Neural progenitor cell (in vitro differentiated cells): ENCODE results near the gene FARP2. TPM values are rescaled to one million over a fixed set of nuclear protein-coding genes. Genes with fewer than 3 reads are reported as not detected.

Source experiments
- DNase-seq: peaks from one replicate; pipeline ENCODE4 v3.0.0-alpha.2; 2016; ENCODE audit warnings: low spot score
- H2AFZ ChIP-seq: fragments of 200-600 bp; sonication (generic); replicated peaks from 2 replicates; pipeline ENCODE4 v1.6.1; 2016; ENCODE audit warnings: antibody characterized with exemption
- H3F3A ChIP-seq: fragments of 200-600 bp; sonication (generic); 2 replicates; pipeline ENCODE4 v1.6.1; 2016; ENCODE audit warnings: antibody characterized with exemption, low read depth
- H3K27ac ChIP-seq: fragments of 200-600 bp; sonication (generic); 2 replicates; pipeline ENCODE4 v1.5.1; 2016; ENCODE audit warnings: mild to moderate bottlenecking
- H3K27me3 ChIP-seq: fragments of 200-600 bp; sonication (generic); 2 replicates; pipeline ENCODE4 v1.6.1; 2016; ENCODE audit warnings: mild to moderate bottlenecking, moderate library complexity
- H3K36me3 ChIP-seq: fragments of 200-600 bp; sonication (generic); 2 replicates; pipeline ENCODE4 v1.5.1; 2016
- H3K4me1 ChIP-seq: fragments of 200-600 bp; sonication (generic); 2 replicates; pipeline ENCODE4 v1.6.1; 2016; ENCODE audit warnings: mixed run types
- H3K4me2 ChIP-seq: fragments of 200-600 bp; sonication (generic); 2 replicates; pipeline ENCODE4 v1.6.1; 2016
- H3K4me3 ChIP-seq: fragments of 200-600 bp; sonication (generic); 2 replicates; pipeline ENCODE4 v1.5.1; 2016
- H3K79me2 ChIP-seq: fragments of 200-600 bp; sonication (generic); 2 replicates; pipeline ENCODE4 v1.6.1; 2016; ENCODE audit warnings: low read depth
- H3K9ac ChIP-seq: fragments of 200-600 bp; sonication (generic); 2 replicates; pipeline ENCODE4 v1.6.1; 2016
- H3K9me3 ChIP-seq: fragments of 200-600 bp; sonication (generic); 2 replicates; pipeline ENCODE4 v1.5.1; 2016; ENCODE audit warnings: low read depth
- H4K20me1 ChIP-seq: fragments of 200-600 bp; sonication (generic); 2 replicates; pipeline ENCODE4 v1.6.1; 2016; ENCODE audit warnings: low read depth
- H3K27ac Mint-ChIP-seq: 3 replicates; pipeline ENCODE4 v1.8.0; 2021; ENCODE audit warnings: mixed read lengths
- H3K27me3 Mint-ChIP-seq: 2 replicates; pipeline ENCODE4 v1.8.0; 2022; ENCODE audit warnings: low read depth, mild to moderate bottlenecking, inconsistent platforms, moderate library complexity, mixed read lengths; ENCODE audit not compliant: insufficient read depth
- H3K36me3 Mint-ChIP-seq: 3 replicates; pipeline ENCODE4 v1.8.0; 2021; ENCODE audit warnings: mixed read lengths
- H3K4me1 Mint-ChIP-seq: 3 replicates; pipeline ENCODE4 v1.8.0; 2021; ENCODE audit warnings: mixed read lengths
- H3K4me3 Mint-ChIP-seq: 3 replicates; pipeline ENCODE4 v1.8.0; 2021; ENCODE audit warnings: mild to moderate bottlenecking, moderate library complexity, mixed read lengths
- H3K9me3 Mint-ChIP-seq: 3 replicates; pipeline ENCODE4 v1.8.0; 2020; ENCODE audit warnings: mixed read lengths
- EZH2 ChIP-seq: fragments of 200-600 bp; sonication (generic); IDR thresholded peaks from 2 replicates; pipeline ENCODE4 v1.6.1; 2017; ENCODE audit warnings: antibody characterized with exemption, mild to moderate bottlenecking, moderate library complexity
- EZH2phosphoT487 ChIP-seq: fragments of 200-600 bp; sonication (generic); IDR thresholded peaks from 2 replicates; pipeline ENCODE4 v1.6.1; 2017; ENCODE audit warnings: antibody characterized with exemption
- total RNA-seq: library from RNA; depleted of rRNA; stranded (reverse); fragments of >200 nt; gene quantifications from 2 replicates; pipeline ENCODE4 v1.2.3, GENCODE V29; 2015; ENCODE audit warnings: low replicate concordance
- TF ChIP-seq, protein P1 (sequence below): fragments of 200-600 bp; sonication (generic); IDR thresholded peaks from 2 replicates; pipeline ENCODE4 v1.5.1; 2017; ENCODE audit warnings: antibody characterized with exemption, mild to moderate bottlenecking

Gene FARP2
- total RNA-seq, 1 donor from 2014 or later: 32.3 TPM

DNA sequence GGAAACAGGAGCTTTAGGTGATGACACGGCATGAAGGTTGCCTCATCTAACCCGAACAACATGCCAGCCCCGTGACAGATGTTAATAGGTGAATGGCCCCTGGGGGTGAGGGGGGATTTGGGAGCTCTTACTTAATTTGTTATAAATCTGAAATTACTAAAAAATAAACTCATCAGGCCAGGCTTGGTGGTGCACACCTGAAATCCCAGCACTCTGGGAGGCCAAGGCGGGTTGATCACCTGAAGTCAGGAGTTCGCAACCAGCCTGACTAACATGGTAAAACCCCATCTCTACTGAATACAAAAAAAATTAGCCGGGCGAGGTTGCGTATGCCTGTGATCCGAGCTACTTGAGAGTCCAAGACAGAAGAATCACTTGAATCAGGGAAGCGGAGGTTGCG is 146.2 kb downstream of the FARP2 start:
- no peaks in the 10 kb centered on the region for H3K27me3 ChIP-seq
- no peak overlapping the region for H2AFZ ChIP-seq
- H3K36me3 ChIP-seq: no peaks in the 10 kb centered on the region
- H3K27me3 Mint-ChIP-seq: peaks cover 1% of the 10 kb centered on the region
- H3K9me3 Mint-ChIP-seq: no peaks in the 10 kb centered on the region
- H3K9ac ChIP-seq: no peak overlapping the region
- peaks cover 5% of the 10 kb centered on the region for H3K36me3 Mint-ChIP-seq
- H3K4me1 Mint-ChIP-seq: peaks cover 12% of the 10 kb centered on the region
- H3K27ac Mint-ChIP-seq: no peak overlapping the region
- TF ChIP-seq, protein P1, sequence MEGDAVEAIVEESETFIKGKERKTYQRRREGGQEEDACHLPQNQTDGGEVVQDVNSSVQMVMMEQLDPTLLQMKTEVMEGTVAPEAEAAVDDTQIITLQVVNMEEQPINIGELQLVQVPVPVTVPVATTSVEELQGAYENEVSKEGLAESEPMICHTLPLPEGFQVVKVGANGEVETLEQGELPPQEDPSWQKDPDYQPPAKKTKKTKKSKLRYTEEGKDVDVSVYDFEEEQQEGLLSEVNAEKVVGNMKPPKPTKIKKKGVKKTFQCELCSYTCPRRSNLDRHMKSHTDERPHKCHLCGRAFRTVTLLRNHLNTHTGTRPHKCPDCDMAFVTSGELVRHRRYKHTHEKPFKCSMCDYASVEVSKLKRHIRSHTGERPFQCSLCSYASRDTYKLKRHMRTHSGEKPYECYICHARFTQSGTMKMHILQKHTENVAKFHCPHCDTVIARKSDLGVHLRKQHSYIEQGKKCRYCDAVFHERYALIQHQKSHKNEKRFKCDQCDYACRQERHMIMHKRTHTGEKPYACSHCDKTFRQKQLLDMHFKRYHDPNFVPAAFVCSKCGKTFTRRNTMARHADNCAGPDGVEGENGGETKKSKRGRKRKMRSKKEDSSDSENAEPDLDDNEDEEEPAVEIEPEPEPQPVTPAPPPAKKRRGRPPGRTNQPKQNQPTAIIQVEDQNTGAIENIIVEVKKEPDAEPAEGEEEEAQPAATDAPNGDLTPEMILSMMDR: no peak
- TF ChIP-seq EZH2 (no peak), EZH2phosphoT487 (no peak)
- no peaks in the 10 kb centered on the region for H3K9me3 ChIP-seq
- peaks cover 16% of the 10 kb centered on the region for H3K4me1 ChIP-seq
- no peak overlapping the region for H3K4me3 Mint-ChIP-seq
- DNase-seq: no peak
- H3F3A ChIP-seq: no peaks in the 10 kb centered on the region
- H3K27ac ChIP-seq: no peak overlapping the region
- H3K79me2 ChIP-seq: peaks cover 60% of the 10 kb centered on the region
- H4K20me1 ChIP-seq: peaks cover 66% of the 10 kb centered on the region
- H3K4me3 ChIP-seq: no peak overlapping the region
- no peak overlapping the region for H3K4me2 ChIP-seq

- H3K4me1 ChIP-seq: peaks cover 17% of the 10 kb centered on the region
- H3F3A ChIP-seq: no peaks in the 10 kb centered on the region
- H2AFZ ChIP-seq: no peak overlapping the region
- Mint-ChIP-seq H3K36me3 (peaks cover 5% of the 10 kb centered on the region), H3K4me1 (peaks cover 13% of the 10 kb centered on the region), H3K27me3 (no peaks in the 10 kb centered on the region), H3K4me3 (no peak overlapping the region), H3K27ac (no peak overlapping the region), H3K9me3 (no peaks in the 10 kb centered on the region)
- H3K27me3 ChIP-seq: no peaks in the 10 kb centered on the region
- H3K4me2 ChIP-seq: no peak overlapping the region
- H3K27ac ChIP-seq: no peak overlapping the region
- no peak for DNase-seq
- H3K9me3 ChIP-seq: no peaks in the 10 kb centered on the region
- peaks cover 68% of the 10 kb centered on the region for H3K79me2 ChIP-seq
- H4K20me1 ChIP-seq: peaks cover 70% of the 10 kb centered on the region
- no peak overlapping the region for H3K4me3 ChIP-seq
- TF ChIP-seq, protein P1: no peak
- no peak for TF ChIP-seq EZH2
- no peaks in the 10 kb centered on the region for H3K36me3 ChIP-seq
- H3K9ac ChIP-seq: no peak overlapping the region
Measured at GRCh38 chr2:241503776-241504392, 147.8 kb downstream of the FARP2 start.

GRCh38 chr2:241505086-241505780 is 149.1 kb downstream of the FARP2 start:
- DNase-seq: no peak
- H3K9ac ChIP-seq: no peak overlapping the region
- H3K36me3 Mint-ChIP-seq: peaks cover 5% of the 10 kb centered on the region
- H3K4me1 Mint-ChIP-seq: peaks cover 19% of the 10 kb centered on the region
- H3K36me3 ChIP-seq: no peaks in the 10 kb centered on the region
- H3K4me2 ChIP-seq: peak overlapping the region; percentile 10
- no peaks in the 10 kb centered on the region for H3K9me3 ChIP-seq
- H3K9me3 Mint-ChIP-seq: no peaks in the 10 kb centered on the region
- no peak overlapping the region for H3K27ac ChIP-seq
- H3K4me1 ChIP-seq: peaks cover 22% of the 10 kb centered on the region
- TF ChIP-seq EZH2phosphoT487: no peak
- TF ChIP-seq, protein P1: no peak
- no peak for TF ChIP-seq EZH2
- no peaks in the 10 kb centered on the region for H3F3A ChIP-seq
- peaks cover 68% of the 10 kb centered on the region for H3K79me2 ChIP-seq
- peaks cover 62% of the 10 kb centered on the region for H4K20me1 ChIP-seq
- no peaks in the 10 kb centered on the region for H3K27me3 Mint-ChIP-seq
- H2AFZ ChIP-seq: no peak overlapping the region
- H3K4me3 ChIP-seq: no peak overlapping the region
- H3K4me3 Mint-ChIP-seq: peak overlapping the region; percentile 24
- H3K27ac Mint-ChIP-seq: no peak overlapping the region
- H3K27me3 ChIP-seq: peaks cover 11% of the 10 kb centered on the region
